Measurements from ENCODE around the gene VARS2.
A peak's percentile ranks its signal among the peaks of the same experiment; 100 is the strongest.

The VARS2 gene

GRCh38 chr6:30914076-30914853, at the start of gene VARS2 (continued):
- TF ChIP-seq, protein P1, sequence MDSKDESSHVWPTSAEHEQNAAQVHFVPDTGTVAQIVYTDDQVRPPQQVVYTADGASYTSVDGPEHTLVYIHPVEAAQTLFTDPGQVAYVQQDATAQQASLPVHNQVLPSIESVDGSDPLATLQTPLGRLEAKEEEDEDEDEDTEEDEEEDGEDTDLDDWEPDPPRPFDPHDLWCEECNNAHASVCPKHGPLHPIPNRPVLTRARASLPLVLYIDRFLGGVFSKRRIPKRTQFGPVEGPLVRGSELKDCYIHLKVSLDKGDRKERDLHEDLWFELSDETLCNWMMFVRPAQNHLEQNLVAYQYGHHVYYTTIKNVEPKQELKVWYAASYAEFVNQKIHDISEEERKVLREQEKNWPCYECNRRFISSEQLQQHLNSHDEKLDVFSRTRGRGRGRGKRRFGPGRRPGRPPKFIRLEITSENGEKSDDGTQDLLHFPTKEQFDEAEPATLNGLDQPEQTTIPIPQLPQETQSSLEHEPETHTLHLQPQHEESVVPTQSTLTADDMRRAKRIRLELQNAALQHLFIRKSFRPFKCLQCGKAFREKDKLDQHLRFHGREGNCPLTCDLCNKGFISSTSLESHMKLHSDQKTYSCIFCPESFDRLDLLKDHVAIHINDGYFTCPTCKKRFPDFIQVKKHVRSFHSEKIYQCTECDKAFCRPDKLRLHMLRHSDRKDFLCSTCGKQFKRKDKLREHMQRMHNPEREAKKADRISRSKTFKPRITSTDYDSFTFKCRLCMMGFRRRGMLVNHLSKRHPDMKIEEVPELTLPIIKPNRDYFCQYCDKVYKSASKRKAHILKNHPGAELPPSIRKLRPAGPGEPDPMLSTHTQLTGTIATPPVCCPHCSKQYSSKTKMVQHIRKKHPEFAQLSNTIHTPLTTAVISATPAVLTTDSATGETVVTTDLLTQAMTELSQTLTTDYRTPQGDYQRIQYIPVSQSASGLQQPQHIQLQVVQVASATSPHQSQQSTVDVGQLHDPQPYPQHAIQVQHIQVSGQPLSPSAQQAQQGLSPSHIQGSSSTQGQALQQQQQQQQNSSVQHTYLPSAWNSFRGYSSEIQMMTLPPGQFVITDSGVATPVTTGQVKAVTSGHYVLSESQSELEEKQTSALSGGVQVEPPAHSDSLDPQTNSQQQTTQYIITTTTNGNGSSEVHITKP (tag by site-specific recombination; IDR thresholded peaks at IDR 0.05): peak; percentile 56
- TF ChIP-seq ZNF350 (tag by site-specific recombination; IDR thresholded peaks at IDR 0.05) (no peak), ZBTB48 (tag by site-specific recombination; IDR thresholded peaks at IDR 0.05) (peak; percentile 87), ZNF473 (tag by site-specific recombination; IDR thresholded peaks at IDR 0.05) (no peak), SP7 (tag by site-specific recombination; IDR thresholded peaks at IDR 0.05) (peak; percentile 47; the same call in 1 of the 2 replicates), AEBP2 (tag by site-specific recombination; IDR thresholded peaks at IDR 0.05; ENCODE audit: borderline replicate concordance) (no peak), ZNF785 (tag by site-specific recombination; IDR thresholded peaks at IDR 0.05) (no peak), ZNF76 (tag by site-specific recombination; IDR thresholded peaks at IDR 0.05; ENCODE audit: borderline replicate concordance, low read depth) (peak; percentile 91), GFI1B (tag by site-specific recombination; IDR thresholded peaks at IDR 0.05) (peak; percentile 14; the same call in 1 of the 2 replicates), ZNF274 (IDR thresholded peaks at IDR 0.05; ENCODE audit: low read length) (no peak), ZNF274 (tag by site-specific recombination; IDR thresholded peaks at IDR 0.05; ENCODE audit: borderline replicate concordance) (no peak), ZNF621 (tag by site-specific recombination; IDR thresholded peaks at IDR 0.05) (no peak), ZNF518A (tag by site-specific recombination; conservative IDR thresholded peaks at IDR 0.05; ENCODE audit: low read depth) (no peak), ZNF624 (tag by site-specific recombination; IDR thresholded peaks at IDR 0.05) (no peak), ZBTB17 (tag by site-specific recombination; IDR thresholded peaks at IDR 0.05) (peak; percentile 8; the same call in 1 of the 2 replicates), SP3 (tag by site-specific recombination; IDR thresholded peaks at IDR 0.05) (peak; percentile 58), ZNF548 (tag by site-specific recombination; IDR thresholded peaks at IDR 0.05) (no peak), ZNF596 (tag by site-specific recombination; IDR thresholded peaks at IDR 0.05) (peak; percentile 65; the same call in 1 of the 2 replicates), KLF8 (tag by site-specific recombination; IDR thresholded peaks at IDR 0.05) (peak; percentile 65; the same call in 1 of the 2 replicates), ZSCAN30 (tag by site-specific recombination; IDR thresholded peaks at IDR 0.05) (peak; percentile 90), KLF17 (tag by site-specific recombination; IDR thresholded peaks at IDR 0.05) (peak; percentile 69), ZNF629 (tag by site-specific recombination; IDR thresholded peaks at IDR 0.05) (peak; percentile 45; the same call in 1 of the 2 replicates)
- TF ChIP-seq, protein P2, sequence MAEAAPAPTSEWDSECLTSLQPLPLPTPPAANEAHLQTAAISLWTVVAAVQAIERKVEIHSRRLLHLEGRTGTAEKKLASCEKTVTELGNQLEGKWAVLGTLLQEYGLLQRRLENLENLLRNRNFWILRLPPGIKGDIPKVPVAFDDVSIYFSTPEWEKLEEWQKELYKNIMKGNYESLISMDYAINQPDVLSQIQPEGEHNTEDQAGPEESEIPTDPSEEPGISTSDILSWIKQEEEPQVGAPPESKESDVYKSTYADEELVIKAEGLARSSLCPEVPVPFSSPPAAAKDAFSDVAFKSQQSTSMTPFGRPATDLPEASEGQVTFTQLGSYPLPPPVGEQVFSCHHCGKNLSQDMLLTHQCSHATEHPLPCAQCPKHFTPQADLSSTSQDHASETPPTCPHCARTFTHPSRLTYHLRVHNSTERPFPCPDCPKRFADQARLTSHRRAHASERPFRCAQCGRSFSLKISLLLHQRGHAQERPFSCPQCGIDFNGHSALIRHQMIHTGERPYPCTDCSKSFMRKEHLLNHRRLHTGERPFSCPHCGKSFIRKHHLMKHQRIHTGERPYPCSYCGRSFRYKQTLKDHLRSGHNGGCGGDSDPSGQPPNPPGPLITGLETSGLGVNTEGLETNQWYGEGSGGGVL (tag by site-specific recombination; IDR thresholded peaks at IDR 0.05): peak; percentile 26; the same call in 1 of the 2 replicates
- TF ChIP-seq, protein P3, sequence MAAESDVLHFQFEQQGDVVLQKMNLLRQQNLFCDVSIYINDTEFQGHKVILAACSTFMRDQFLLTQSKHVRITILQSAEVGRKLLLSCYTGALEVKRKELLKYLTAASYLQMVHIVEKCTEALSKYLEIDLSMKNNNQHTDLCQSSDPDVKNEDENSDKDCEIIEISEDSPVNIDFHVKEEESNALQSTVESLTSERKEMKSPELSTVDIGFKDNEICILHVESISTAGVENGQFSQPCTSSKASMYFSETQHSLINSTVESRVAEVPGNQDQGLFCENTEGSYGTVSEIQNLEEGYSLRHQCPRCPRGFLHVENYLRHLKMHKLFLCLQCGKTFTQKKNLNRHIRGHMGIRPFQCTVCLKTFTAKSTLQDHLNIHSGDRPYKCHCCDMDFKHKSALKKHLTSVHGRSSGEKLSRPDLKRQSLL (tag by site-specific recombination; IDR thresholded peaks at IDR 0.05): peak; percentile 64
